ENCODE measurements around the gene SUMF1. TPM values are rescaled to one million over a fixed set of nuclear protein-coding genes. Genes with fewer than 3 reads are reported as not detected.

SUMF1 gene
- total RNA-seq, 1 donor from 2014 or later: 44.5 TPM

- DNase-seq (ENCODE audit: low read depth): no peak
- no peak for TF ChIP-seq CTCF (conservative IDR thresholded peaks at IDR 0.05; ENCODE audit: low read depth, low read length)
- H3K4me3 ChIP-seq (ENCODE audit: low read depth, low read length): no peak overlapping the region
Measured at GRCh38 chr3:4497005-4497692, 30.1 kb upstream of the SUMF1 start.

- H3K4me3 ChIP-seq (ENCODE audit: low read depth, low read length): no peak overlapping the region
Measured at GRCh38 chr3:4496087-4496452, 29.0 kb upstream of the SUMF1 start.

GRCh38 chr3:4495294-4496086, 28.4 kb upstream of the SUMF1 start:
- no peak overlapping the region for H3K4me3 ChIP-seq (ENCODE audit: low read depth, low read length)
- no peak for TF ChIP-seq CTCF (conservative IDR thresholded peaks at IDR 0.05; ENCODE audit: low read depth, low read length)

More at GRCh38 chr3:4496087-4496452, 29.0 kb upstream of the SUMF1 start:
- DNase-seq (ENCODE audit: low read depth): no peak
- no peak for TF ChIP-seq CTCF (conservative IDR thresholded peaks at IDR 0.05; ENCODE audit: low read depth, low read length)

GRCh38 chr3:4494895-4495264, 27.8 kb upstream of the SUMF1 start:
- no peak for DNase-seq (ENCODE audit: low read depth)
- no peak for TF ChIP-seq CTCF (conservative IDR thresholded peaks at IDR 0.05; ENCODE audit: low read depth, low read length)
- H3K4me3 ChIP-seq (ENCODE audit: low read depth, low read length): peak overlapping the region; percentile 83

More at GRCh38 chr3:4495294-4496086, 28.4 kb upstream of the SUMF1 start:
- no peak for DNase-seq (ENCODE audit: low read depth)

- TF ChIP-seq CTCF (conservative IDR thresholded peaks at IDR 0.05; ENCODE audit: low read depth, low read length): no peak
- H3K4me3 ChIP-seq (ENCODE audit: low read depth, low read length): peak overlapping the region; percentile 83
- DNase-seq (ENCODE audit: low read depth): no peak
Measured at GRCh38 chr3:4493941-4494894, 27.1 kb upstream of the SUMF1 start.

GRCh38 chr3:4493014-4493940, 26.2 kb upstream of the SUMF1 start, which contains the start of gene ITPR1:
Gene ITPR1, plus strand, starts transcription at chr3:4493348. Its CDS starts 23,144 bp downstream, at chr3:4516492.
- no peak for TF ChIP-seq CTCF (conservative IDR thresholded peaks at IDR 0.05; ENCODE audit: low read depth, low read length)
- H3K4me3 ChIP-seq (ENCODE audit: low read depth, low read length): peak within 1 kb of the TSS; percentile 83
- DNase-seq (ENCODE audit: low read depth): peak; percentile 89

All from epithelial cell of proximal tubule (primary cell).